Astrocyte of the cerebellum (primary cell): ENCODE measurements around the gene MMP17.

ENCODE experiments used
- DNase-seq: peaks from one replicate; pipeline ENCODE4 v3.0.0-alpha.2; 2011; ENCODE audit warnings: low read depth
- H3K4me3 ChIP-seq: 2 replicates; pipeline ENCODE4 v1.5.1; 2011; ENCODE audit warnings: mild to moderate bottlenecking, low read depth, low read length, moderate library complexity
- in situ Hi-C: cut with HindIII; loops from 2 replicates; pipeline ENCODE4 v1.10.0; 2017; ENCODE audit warnings: low sequenced_read_pairs
- TF ChIP-seq, protein P1 (sequence below): IDR thresholded peaks from 2 replicates; pipeline ENCODE4 v1.5.1; 2012; ENCODE audit warnings: low read length, low read depth, moderate library complexity, mild to moderate bottlenecking; ENCODE audit errors: missing control alignments

MMP17 gene

GRCh38 chr12:131897875-131898274 lies 69.7 kb downstream of the MMP17 start:
- H3K4me3 ChIP-seq: no peak overlapping the region
- TF ChIP-seq, protein P1, sequence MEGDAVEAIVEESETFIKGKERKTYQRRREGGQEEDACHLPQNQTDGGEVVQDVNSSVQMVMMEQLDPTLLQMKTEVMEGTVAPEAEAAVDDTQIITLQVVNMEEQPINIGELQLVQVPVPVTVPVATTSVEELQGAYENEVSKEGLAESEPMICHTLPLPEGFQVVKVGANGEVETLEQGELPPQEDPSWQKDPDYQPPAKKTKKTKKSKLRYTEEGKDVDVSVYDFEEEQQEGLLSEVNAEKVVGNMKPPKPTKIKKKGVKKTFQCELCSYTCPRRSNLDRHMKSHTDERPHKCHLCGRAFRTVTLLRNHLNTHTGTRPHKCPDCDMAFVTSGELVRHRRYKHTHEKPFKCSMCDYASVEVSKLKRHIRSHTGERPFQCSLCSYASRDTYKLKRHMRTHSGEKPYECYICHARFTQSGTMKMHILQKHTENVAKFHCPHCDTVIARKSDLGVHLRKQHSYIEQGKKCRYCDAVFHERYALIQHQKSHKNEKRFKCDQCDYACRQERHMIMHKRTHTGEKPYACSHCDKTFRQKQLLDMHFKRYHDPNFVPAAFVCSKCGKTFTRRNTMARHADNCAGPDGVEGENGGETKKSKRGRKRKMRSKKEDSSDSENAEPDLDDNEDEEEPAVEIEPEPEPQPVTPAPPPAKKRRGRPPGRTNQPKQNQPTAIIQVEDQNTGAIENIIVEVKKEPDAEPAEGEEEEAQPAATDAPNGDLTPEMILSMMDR: no peak
- in situ Hi-C loops: no loop called here
- DNase-seq: no peak

DNA sequence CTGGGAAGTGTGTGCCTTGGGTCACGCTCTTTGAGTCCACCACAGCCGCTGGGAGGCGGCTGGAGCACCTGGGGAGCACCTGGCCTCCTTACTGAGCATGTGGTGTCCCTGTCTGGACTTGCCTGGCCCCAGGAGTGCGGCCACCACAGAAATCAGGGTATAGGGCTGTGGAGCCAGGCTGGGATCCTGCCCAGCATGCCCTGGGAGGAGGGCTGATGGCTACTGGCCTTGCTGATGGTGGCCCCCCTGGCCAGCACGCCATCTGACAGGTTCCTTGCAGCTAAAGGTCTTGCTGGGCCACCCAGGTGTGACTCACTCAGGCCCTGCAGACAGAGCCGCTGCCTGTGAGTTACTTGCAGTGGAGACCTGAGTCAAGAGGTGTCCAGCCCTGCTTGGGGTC lies 72.2 kb downstream of the MMP17 start:
- no peak for DNase-seq
- in situ Hi-C loops: no loop called here
- TF ChIP-seq, protein P1: no peak
- H3K4me3 ChIP-seq: no peak overlapping the region
